HepG2 (cell line): ENCODE measurements around the gene UBQLN1. TPM values are rescaled to one million over a fixed set of nuclear protein-coding genes. Genes with fewer than 3 reads are reported as not detected.
A peak's percentile ranks its signal among the peaks of the same experiment; 100 is the strongest.

ENCODE experiments used
- CREB3 ChIP-seq: sonication (generic); formaldehyde crosslinking; IDR thresholded peaks from 2 replicates; pipeline ENCODE4 v1.5.0; 2020; ENCODE audit warnings: missing genetic modification reagents
- DBP ChIP-seq: sonication (generic); formaldehyde crosslinking; IDR thresholded peaks from 2 replicates; pipeline ENCODE4 v1.4.0; 2020; ENCODE audit warnings: missing genetic modification reagents; ENCODE audit errors: not compliant biosample characterization
- DDIT3 ChIP-seq: sonication (generic); formaldehyde crosslinking; IDR thresholded peaks from 2 replicates; pipeline ENCODE4 v1.4.0; 2020; ENCODE audit warnings: mild to moderate bottlenecking, missing genetic modification reagents
- EEA1 ChIP-seq: sonication (generic); formaldehyde crosslinking; IDR thresholded peaks from 2 replicates; pipeline ENCODE4 v1.5.1; 2020; ENCODE audit warnings: mild to moderate bottlenecking, missing genetic modification reagents, borderline replicate concordance
- FOSL2 ChIP-seq: sonication (generic); formaldehyde crosslinking; IDR thresholded peaks from 2 replicates; pipeline ENCODE4 v1.4.0; 2020; ENCODE audit warnings: missing genetic modification reagents
- KMT2A ChIP-seq: sonication (generic); formaldehyde crosslinking; IDR thresholded peaks from 2 replicates; pipeline ENCODE4 v1.4.0; 2020; ENCODE audit warnings: missing genetic modification reagents
- MEIS1 ChIP-seq: sonication (generic); formaldehyde crosslinking; IDR thresholded peaks from 2 replicates; pipeline ENCODE4 v1.9.0; 2021; ENCODE audit warnings: mild to moderate bottlenecking, missing genetic modification reagents, moderate library complexity, borderline replicate concordance
- MNT ChIP-seq: fragments of 450-650 bp; IDR thresholded peaks from 2 replicates; pipeline ENCODE4 v1.6.1; 2016
- NFYB ChIP-seq: sonication (generic); formaldehyde crosslinking; IDR thresholded peaks from 2 replicates; pipeline ENCODE4 v1.4.0; 2020; ENCODE audit warnings: missing genetic modification reagents
- POLR2AphosphoS2 ChIP-seq: IDR thresholded peaks from 2 replicates; pipeline ENCODE4 v1.6.1; 2011; ENCODE audit warnings: low read depth, low read length, improper control_type of control experiment
- PPARG ChIP-seq: conservative IDR thresholded peaks from 2 replicates; pipeline ENCODE4 v1.6.1; 2016; ENCODE audit warnings: missing biosample characterization, missing genetic modification reagents
- SALL1 ChIP-seq: sonication (generic); formaldehyde crosslinking; IDR thresholded peaks from 2 replicates; pipeline ENCODE4 v1.8.0; 2022; ENCODE audit warnings: mild to moderate bottlenecking, missing genetic modification reagents
- SOX13 ChIP-seq, 3 experiments: fragments of 450-650 bp in 1 of 3; sonication (generic) in 1 of 3; formaldehyde crosslinking in 1 of 3; IDR thresholded peaks in 2 of 3; conservative IDR thresholded peaks in 1 of 3; 2 replicates each; pipeline versions ENCODE4 v1.5.0 to v1.6.1; 2016 to 2020; ENCODE audit warnings: antibody characterized with exemption in 1 of 3, mild to moderate bottlenecking in 1 of 3, missing compliant biosample characterization in 1 of 3, missing genetic modification reagents in 1 of 3, moderate library complexity in 1 of 3
- THAP7 ChIP-seq: sonication (generic); formaldehyde crosslinking; IDR thresholded peaks from 2 replicates; pipeline ENCODE4 v1.8.1; 2023; ENCODE audit warnings: mild to moderate bottlenecking, missing genetic modification reagents
- TRIM24 ChIP-seq: sonication (generic); formaldehyde crosslinking; IDR thresholded peaks from 2 replicates; pipeline ENCODE4 v1.8.0; 2022; ENCODE audit warnings: mild to moderate bottlenecking, missing genetic modification reagents
- ZBTB21 ChIP-seq: sonication (generic); formaldehyde crosslinking; IDR thresholded peaks from 2 replicates; pipeline ENCODE4 v1.4.0; 2020; ENCODE audit warnings: missing genetic modification reagents
- ZFP1 ChIP-seq: IDR thresholded peaks from 2 replicates; pipeline ENCODE4 v1.6.1; 2016
- ZNF574 ChIP-seq: sonication (generic); formaldehyde crosslinking; IDR thresholded peaks from 2 replicates; pipeline ENCODE4 v1.4.0; 2020; ENCODE audit warnings: missing genetic modification reagents
- ZNF704 ChIP-seq: sonication (generic); formaldehyde crosslinking; IDR thresholded peaks from 2 replicates; pipeline ENCODE4 v1.8.1; 2023; ENCODE audit warnings: mild to moderate bottlenecking, inconsistent platforms, moderate library complexity, missing genetic modification reagents, borderline replicate concordance
- ZNF713 ChIP-seq: sonication (generic); formaldehyde crosslinking; IDR thresholded peaks from 2 replicates; pipeline ENCODE4 v1.4.0; 2020; ENCODE audit warnings: mild to moderate bottlenecking, missing genetic modification reagents
- ZNF773 ChIP-seq: sonication (generic); formaldehyde crosslinking; IDR thresholded peaks from 2 replicates; pipeline ENCODE4 v1.4.0; 2020; ENCODE audit warnings: missing genetic modification reagents, borderline replicate concordance
- polyA plus RNA-seq, 8 experiments: library from polyadenylated mRNA; depleted of rRNA in 3 of 8; stranded (reverse) in 7 of 8; unstranded in 1 of 8; fragments of >200 nt; fragmentation: Illumina TruSeq in 4 of 8; extraction: Trizol in 4 of 8; gene quantifications; 2 replicates each; pipeline versions ENCODE4 v1.2.1 to v1.2.3, GENCODE V29; 2011 to 2016; ENCODE audit warnings: low read depth in 4 of 8, missing spikeins in 1 of 8, mixed read lengths in 1 of 8; ENCODE audit not compliant: insufficient read depth in 1 of 8
- total RNA-seq, 5 experiments: library from RNA; depleted of rRNA; stranded (reverse); fragments of >200 nt; fragmentation: Illumina TruSeq; extraction: Trizol; gene quantifications; 2 replicates each; pipeline ENCODE4 v1.2.3, GENCODE V29; 2016; ENCODE audit warnings: low read depth in 1 of 5

Gene UBQLN1
- total and polyA plus RNA-seq, 2 of the 13 experiments (the other 11 are each of a cell fraction or from before 2014, with no cell fraction given): 78.1 to 83.8 TPM

- TF ChIP-seq EEA1 (CRISPR knock-in tag) (peak; percentile 31; the same call in 1 of the 2 replicates), DBP (CRISPR knock-in tag) (no peak), ZNF713 (no peak), SALL1 (peak; percentile 46), FOSL2 (no peak), CREB3 (no peak), ZBTB21 (CRISPR knock-in tag) (no peak), SOX13 (IDR thresholded peaks at IDR 0.05) (no peak), SOX13 (CRISPR knock-in tag; conservative IDR thresholded peaks at IDR 0.05 in 1 of 2, IDR thresholded peaks at IDR 0.05 in 1 of 2) (no peak), POLR2AphosphoS2 (no peak), TRIM24 (CRISPR knock-in tag) (no peak), MNT (no peak), ZFP1 (CRISPR knock-in tag) (no peak), ZNF704 (CRISPR knock-in tag) (peak; percentile 54; the same call in 1 of the 2 replicates), ZNF574 (CRISPR knock-in tag) (peak; percentile 53; the same call in 1 of the 2 replicates), THAP7 (no peak), MEIS1 (CRISPR knock-in tag) (peak; percentile 54; the same call in 1 of the 2 replicates), KMT2A (no peak; the same call in 1 of the 2 replicates), NFYB (CRISPR knock-in tag) (no peak), ZNF773 (no peak), PPARG (CRISPR knock-in tag) (no peak), DDIT3 (CRISPR knock-in tag) (no peak)
Observed at GRCh38 chr9:83622939-83623678, 84.6 kb downstream of the UBQLN1 start, which contains the start of gene IDNK (continued).
